Gastroesophageal sphincter (tissue), 3 donors: ENCODE measurements around the gene LETMD1.

Experiments
- POLR2A ChIP-seq, 2 donors: fragments of 450-650 bp; IDR thresholded peaks; one replicate each; pipeline ENCODE4 v1.6.1; 2017; ENCODE audit warnings: antibody characterized with exemption in 2 of 2, mild to moderate bottlenecking in 2 of 2, moderate library complexity in 1 of 2
- POLR2AphosphoS5 ChIP-seq: sonication (generic); formaldehyde crosslinking; IDR thresholded peaks from one replicate; pipeline ENCODE4 v1.6.1; 2017; ENCODE audit warnings: antibody characterized with exemption
- TF ChIP-seq, protein P1 (sequence below), 4 experiments: fragments of 200-600 bp in 2 of 4; fragments of 450-650 bp in 2 of 4; sonication (generic) in 1 of 4; IDR thresholded peaks; one replicate each; pipeline ENCODE4 v1.5.1; 2017 to 2019; ENCODE audit warnings: antibody characterized with exemption in 4 of 4, mild to moderate bottlenecking in 2 of 4, moderate library complexity in 2 of 4

DNA sequence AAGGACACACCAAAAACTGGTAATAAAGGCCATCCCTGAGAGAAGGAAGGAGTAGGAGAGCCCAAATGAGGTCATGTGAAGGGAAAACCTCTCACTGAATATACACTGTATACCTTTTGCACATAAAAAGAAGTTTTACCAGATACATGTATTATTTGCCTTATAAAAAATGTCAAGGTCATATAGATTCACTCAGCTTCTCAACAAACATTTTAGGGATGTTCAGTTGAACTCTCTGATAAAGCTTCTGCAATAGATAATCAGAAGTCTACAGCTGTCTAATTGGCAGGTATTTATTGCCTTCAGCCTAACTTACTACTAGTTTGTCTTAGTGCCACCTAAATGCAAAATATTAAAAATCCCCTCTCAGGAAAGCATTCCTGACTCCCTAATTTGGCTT is 30.7 kb upstream of the LETMD1 start:
- TF ChIP-seq POLR2A (IDR thresholded peaks at IDR 0.05) (no peak), POLR2AphosphoS5 (no peak)
- TF ChIP-seq, protein P1, sequence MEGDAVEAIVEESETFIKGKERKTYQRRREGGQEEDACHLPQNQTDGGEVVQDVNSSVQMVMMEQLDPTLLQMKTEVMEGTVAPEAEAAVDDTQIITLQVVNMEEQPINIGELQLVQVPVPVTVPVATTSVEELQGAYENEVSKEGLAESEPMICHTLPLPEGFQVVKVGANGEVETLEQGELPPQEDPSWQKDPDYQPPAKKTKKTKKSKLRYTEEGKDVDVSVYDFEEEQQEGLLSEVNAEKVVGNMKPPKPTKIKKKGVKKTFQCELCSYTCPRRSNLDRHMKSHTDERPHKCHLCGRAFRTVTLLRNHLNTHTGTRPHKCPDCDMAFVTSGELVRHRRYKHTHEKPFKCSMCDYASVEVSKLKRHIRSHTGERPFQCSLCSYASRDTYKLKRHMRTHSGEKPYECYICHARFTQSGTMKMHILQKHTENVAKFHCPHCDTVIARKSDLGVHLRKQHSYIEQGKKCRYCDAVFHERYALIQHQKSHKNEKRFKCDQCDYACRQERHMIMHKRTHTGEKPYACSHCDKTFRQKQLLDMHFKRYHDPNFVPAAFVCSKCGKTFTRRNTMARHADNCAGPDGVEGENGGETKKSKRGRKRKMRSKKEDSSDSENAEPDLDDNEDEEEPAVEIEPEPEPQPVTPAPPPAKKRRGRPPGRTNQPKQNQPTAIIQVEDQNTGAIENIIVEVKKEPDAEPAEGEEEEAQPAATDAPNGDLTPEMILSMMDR (IDR thresholded peaks at IDR 0.05) = no peak
